CD4-positive, alpha-beta T cell treated with Interleukin-12 subunit alpha and Interleukin-12 subunit beta, for 1 hour (primary cell): ENCODE measurements around the gene TMEM184B.

Experiments used
- DNase-seq: peaks from one replicate; pipeline ENCODE4 v3.0.0-alpha.2; 2020

Gene TMEM184B

GRCh38 chr22:38221407-38221806 is 51.4 kb downstream of the TMEM184B start:
- DNase-seq, result no peak

GRCh38 chr22:38220653-38221386 is 52.0 kb downstream of the TMEM184B start:
- no peak for DNase-seq

- no peak for DNase-seq
These were observed 52.6 kb downstream of the TMEM184B start for GRCh38 chr22:38220163-38220562.

GRCh38 chr22:38219632-38220031 is 53.2 kb downstream of the TMEM184B start:
- no peak for DNase-seq

GRCh38 chr22:38218661-38219622 is 53.9 kb downstream of the TMEM184B start:
- peak; percentile 73 for DNase-seq

GRCh38 chr22:38215156-38216038 is 57.4 kb downstream of the TMEM184B start:
- DNase-seq, result no peak

- DNase-seq, result peak; percentile 90
These were observed 58.3 kb downstream of the TMEM184B start for GRCh38 chr22:38214302-38215056.

GRCh38 chr22:38213990-38214301 is 58.9 kb downstream of the TMEM184B start:
- no peak for DNase-seq

GRCh38 chr22:38213319-38213989 is 59.4 kb downstream of the TMEM184B start:
- DNase-seq, result no peak

GRCh38 chr22:38212442-38212841 is 60.4 kb downstream of the TMEM184B start:
- DNase-seq, result no peak

GRCh38 chr22:38211556-38211955 is 61.3 kb downstream of the TMEM184B start:
- no peak for DNase-seq

GRCh38 chr22:38208551-38208968 is 64.2 kb downstream of the TMEM184B start:
- DNase-seq, result no peak

- DNase-seq, result no peak
These were observed 64.8 kb downstream of the TMEM184B start for GRCh38 chr22:38207898-38208432.

- no peak for DNase-seq
These were observed 67.3 kb downstream of the TMEM184B start for GRCh38 chr22:38205261-38206128.

- DNase-seq, result no peak
These were observed 68.0 kb downstream of the TMEM184B start for GRCh38 chr22:38204784-38205183.

GRCh38 chr22:38203855-38204514 is 68.8 kb downstream of the TMEM184B start:
- no peak for DNase-seq

- peak; percentile 42 for DNase-seq
These were observed 69.6 kb downstream of the TMEM184B start for GRCh38 chr22:38203090-38203810.

- peak; percentile 70 for DNase-seq
These were observed 70.2 kb downstream of the TMEM184B start for GRCh38 chr22:38202437-38203089.
